Natural killer cell (primary cell): ENCODE measurements around the gene SERPINB4. TPM values are rescaled to one million over a fixed set of nuclear protein-coding genes. Genes with fewer than 3 reads are reported as not detected.

Experiments used
- ATAC-seq, 3 donors: fragments of 150-1000 bp in 2 of 3; fragments of 200-7000 bp in 1 of 3; cut with Tn5 transposase; 1 replicate in 1 of 3; 2 replicates in 2 of 3; pipeline ENCODE4 v1.10.0; 2021; ENCODE audit warnings: mild to moderate bottlenecking in 2 of 3, moderate library complexity in 2 of 3
- DNase-seq, 2 donors: peaks; one replicate each; pipeline versions ENCODE4 v3.0.0 to v3.0.0-alpha.2; 2013 to 2021; ENCODE audit warnings: mixed read lengths in 1 of 2
- H3K27ac ChIP-seq: one replicate; pipeline ENCODE4 v1.5.1; 2013; ENCODE audit warnings: mild to moderate bottlenecking, low read length
- H3K27me3 ChIP-seq: one replicate; pipeline ENCODE4 v1.6.1; 2013; ENCODE audit warnings: low read length; ENCODE audit not compliant: control insufficient read depth, insufficient read depth
- H3K36me3 ChIP-seq: one replicate; pipeline ENCODE4 v1.6.1; 2013; ENCODE audit warnings: low read length; ENCODE audit not compliant: control insufficient read depth, insufficient read depth
- H3K4me1 ChIP-seq: one replicate; pipeline ENCODE4 v1.6.1; 2013; ENCODE audit warnings: low read length; ENCODE audit not compliant: control insufficient read depth, insufficient read depth
- H3K4me3 ChIP-seq: one replicate; pipeline ENCODE4 v1.5.1; 2013; ENCODE audit warnings: low read length
- H3K9me3 ChIP-seq: one replicate; pipeline ENCODE4 v1.6.1; 2013; ENCODE audit warnings: low read length; ENCODE audit not compliant: control insufficient read depth, insufficient read depth
- H3K27ac Mint-ChIP-seq, 2 donors: one replicate each; pipeline ENCODE4 v1.8.0; 2022; ENCODE audit warnings: mild to moderate bottlenecking in 2 of 2, mixed read lengths in 2 of 2, moderate library complexity in 1 of 2
- H3K27me3 Mint-ChIP-seq, 2 donors: one replicate each; pipeline ENCODE4 v1.8.0; 2022; ENCODE audit warnings: low read depth in 2 of 2, mixed read lengths in 2 of 2
- H3K36me3 Mint-ChIP-seq: one replicate; pipeline ENCODE4 v1.8.0; 2022; ENCODE audit warnings: mixed read lengths
- H3K4me1 Mint-ChIP-seq, 2 donors: one replicate each; pipeline ENCODE4 v1.8.0; 2022; ENCODE audit warnings: mixed read lengths in 2 of 2
- H3K4me3 Mint-ChIP-seq: one replicate; pipeline ENCODE4 v1.8.0; 2022; ENCODE audit warnings: mild to moderate bottlenecking, moderate library complexity, mixed read lengths
- H3K9me3 Mint-ChIP-seq, 2 donors: one replicate each; pipeline ENCODE4 v1.8.0; 2022; ENCODE audit warnings: mixed read lengths in 2 of 2
- WGBS: methylation state at CpG from one replicate; pipeline ENCODE4 v1.1.7; 2013; ENCODE audit warnings: missing lambda C conversion rate; ENCODE audit not compliant: insufficient coverage; 5-methylcytosine and 5-hydroxymethylcytosine counted together
- intact Hi-C: fragments of 100-400 bp; cut with micrococcal nuclease; formaldehyde crosslinking; loops from one replicate; pipeline ENCODE4 v1.14.2; 2022
- total RNA-seq, 4 donors: library from RNA; stranded (reverse); fragments of 120-200 nt in 1 of 4; gene quantifications; one replicate each; pipeline versions ENCODE4 v1.2.3 to v1.2.4, GENCODE V29; 2013 to 2022
- TF ChIP-seq, protein P1 (sequence below): fragments of 200-600 bp; IDR thresholded peaks from one replicate; pipeline ENCODE4 v1.8.0; 2022; ENCODE audit warnings: antibody characterized with exemption

SERPINB4 gene
- total RNA-seq, 3 donors from 2014 or later (not counting 1 experiment from before 2014, with no cell fraction given) = not detected

DNA sequence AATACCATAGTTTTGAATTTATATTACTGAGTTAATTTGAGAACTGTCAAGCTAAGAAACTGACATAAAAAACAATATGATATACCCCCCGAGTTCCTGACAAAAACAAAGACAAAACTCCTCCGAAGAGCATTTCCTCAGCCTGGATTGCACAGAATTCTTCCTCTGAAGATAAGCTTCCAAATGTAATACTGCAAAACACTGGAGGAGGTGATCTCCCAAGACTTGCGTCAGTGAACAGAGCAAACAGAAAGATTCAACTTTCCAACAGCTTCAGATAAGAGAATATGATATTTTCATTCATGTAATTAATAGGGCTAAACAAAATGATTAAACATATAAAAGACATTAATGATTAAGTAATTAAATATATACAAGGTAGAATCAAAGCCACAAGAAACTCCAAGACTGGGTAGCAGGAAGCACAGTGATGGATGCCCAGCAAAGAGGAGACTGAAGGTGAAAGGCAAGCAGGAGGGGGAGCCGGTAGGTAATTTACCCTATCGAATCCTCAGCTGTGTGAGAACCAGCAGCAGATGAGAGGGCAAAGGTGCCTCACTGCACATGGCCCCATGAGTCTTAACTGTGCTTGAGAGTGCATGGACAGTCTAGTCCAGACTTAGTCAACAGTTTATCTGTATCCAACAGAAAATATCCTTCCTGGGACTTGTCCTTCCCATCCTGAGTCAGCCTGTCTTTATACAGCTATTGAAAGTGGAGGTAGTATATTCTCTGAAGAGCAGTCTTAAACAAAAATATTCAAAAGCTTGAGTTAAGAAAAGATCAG is 36.0 kb upstream of the SERPINB4 start:
- Histone ChIP-seq H3K27ac (no peak overlapping the region), H3K4me1 (no peaks in the 10 kb centered on the region), H3K36me3 (no peaks in the 10 kb centered on the region), H3K4me3 (no peak overlapping the region), H3K9me3 (no peaks in the 10 kb centered on the region), H3K27me3 (no peaks in the 10 kb centered on the region)
- H3K36me3 Mint-ChIP-seq = no peaks in the 10 kb centered on the region
- H3K4me3 Mint-ChIP-seq = no peak overlapping the region
- ATAC-seq (no peak), DNase-seq (no peak)
- TF ChIP-seq, protein P1, sequence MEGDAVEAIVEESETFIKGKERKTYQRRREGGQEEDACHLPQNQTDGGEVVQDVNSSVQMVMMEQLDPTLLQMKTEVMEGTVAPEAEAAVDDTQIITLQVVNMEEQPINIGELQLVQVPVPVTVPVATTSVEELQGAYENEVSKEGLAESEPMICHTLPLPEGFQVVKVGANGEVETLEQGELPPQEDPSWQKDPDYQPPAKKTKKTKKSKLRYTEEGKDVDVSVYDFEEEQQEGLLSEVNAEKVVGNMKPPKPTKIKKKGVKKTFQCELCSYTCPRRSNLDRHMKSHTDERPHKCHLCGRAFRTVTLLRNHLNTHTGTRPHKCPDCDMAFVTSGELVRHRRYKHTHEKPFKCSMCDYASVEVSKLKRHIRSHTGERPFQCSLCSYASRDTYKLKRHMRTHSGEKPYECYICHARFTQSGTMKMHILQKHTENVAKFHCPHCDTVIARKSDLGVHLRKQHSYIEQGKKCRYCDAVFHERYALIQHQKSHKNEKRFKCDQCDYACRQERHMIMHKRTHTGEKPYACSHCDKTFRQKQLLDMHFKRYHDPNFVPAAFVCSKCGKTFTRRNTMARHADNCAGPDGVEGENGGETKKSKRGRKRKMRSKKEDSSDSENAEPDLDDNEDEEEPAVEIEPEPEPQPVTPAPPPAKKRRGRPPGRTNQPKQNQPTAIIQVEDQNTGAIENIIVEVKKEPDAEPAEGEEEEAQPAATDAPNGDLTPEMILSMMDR = no peak
- H3K4me1 Mint-ChIP-seq = no peaks in the 10 kb centered on the region
- no peak overlapping the region for H3K27ac Mint-ChIP-seq
- 88% methylated on average over 4 of the region's 5 CpGs for WGBS
- intact Hi-C loops = no loop called here
- peaks cover 0 to 5% of the 10 kb centered on the region in 2 donors for H3K27me3 Mint-ChIP-seq
- peaks cover 0 to 8% of the 10 kb centered on the region in 2 donors for H3K9me3 Mint-ChIP-seq

DNA sequence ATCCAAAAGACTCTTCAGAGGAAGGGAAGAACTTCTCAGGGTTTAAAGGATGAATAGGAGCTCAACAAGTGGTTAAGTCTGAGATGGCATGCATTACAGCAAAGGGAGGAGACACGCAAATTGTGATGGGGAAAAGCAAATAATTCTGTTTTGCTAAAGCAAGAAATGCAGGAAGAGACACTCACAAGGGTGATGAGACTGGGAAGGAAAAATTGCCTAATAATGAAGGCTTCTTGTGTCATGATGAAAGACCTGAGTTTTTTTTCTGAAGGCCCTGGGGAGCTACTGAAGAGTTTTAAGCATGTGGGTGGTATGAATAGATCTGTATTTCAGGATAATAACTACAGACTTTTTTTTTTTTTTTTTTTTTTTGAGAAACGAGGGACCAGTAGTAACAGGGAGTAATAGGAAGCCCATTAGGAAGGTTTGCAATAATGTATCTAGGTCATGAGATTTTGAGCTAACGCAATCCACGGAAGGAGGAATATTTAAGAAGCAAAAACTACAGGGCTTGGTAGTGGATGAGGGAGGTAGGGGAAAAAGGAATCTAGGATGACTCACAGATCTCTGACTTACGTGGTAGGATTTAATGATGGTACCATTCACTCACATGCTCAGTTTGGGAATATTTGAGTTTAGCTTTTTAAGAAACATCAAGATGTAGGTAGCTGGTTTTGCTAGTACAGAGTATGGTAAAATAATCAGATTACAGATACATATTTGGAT is 33.6 kb upstream of the SERPINB4 start:
- Histone ChIP-seq H3K9me3 (no peaks in the 10 kb centered on the region), H3K4me3 (no peak overlapping the region), H3K36me3 (no peaks in the 10 kb centered on the region), H3K27me3 (no peaks in the 10 kb centered on the region), H3K27ac (no peak overlapping the region), H3K4me1 (no peaks in the 10 kb centered on the region)
- Mint-ChIP-seq H3K27me3 (peaks cover 0 to 9% of the 10 kb centered on the region in 2 donors), H3K4me3 (no peak overlapping the region), H3K4me1 (no peaks in the 10 kb centered on the region), H3K36me3 (no peaks in the 10 kb centered on the region), H3K27ac (no peak overlapping the region), H3K9me3 (peaks cover 0 to 8% of the 10 kb centered on the region in 2 donors)
- WGBS = 68% methylated on average over 5 of the region's 5 CpGs
- intact Hi-C loops = no loop called here
- ATAC-seq = no peak
- DNase-seq = no peak
- TF ChIP-seq, protein P1 = no peak

DNA sequence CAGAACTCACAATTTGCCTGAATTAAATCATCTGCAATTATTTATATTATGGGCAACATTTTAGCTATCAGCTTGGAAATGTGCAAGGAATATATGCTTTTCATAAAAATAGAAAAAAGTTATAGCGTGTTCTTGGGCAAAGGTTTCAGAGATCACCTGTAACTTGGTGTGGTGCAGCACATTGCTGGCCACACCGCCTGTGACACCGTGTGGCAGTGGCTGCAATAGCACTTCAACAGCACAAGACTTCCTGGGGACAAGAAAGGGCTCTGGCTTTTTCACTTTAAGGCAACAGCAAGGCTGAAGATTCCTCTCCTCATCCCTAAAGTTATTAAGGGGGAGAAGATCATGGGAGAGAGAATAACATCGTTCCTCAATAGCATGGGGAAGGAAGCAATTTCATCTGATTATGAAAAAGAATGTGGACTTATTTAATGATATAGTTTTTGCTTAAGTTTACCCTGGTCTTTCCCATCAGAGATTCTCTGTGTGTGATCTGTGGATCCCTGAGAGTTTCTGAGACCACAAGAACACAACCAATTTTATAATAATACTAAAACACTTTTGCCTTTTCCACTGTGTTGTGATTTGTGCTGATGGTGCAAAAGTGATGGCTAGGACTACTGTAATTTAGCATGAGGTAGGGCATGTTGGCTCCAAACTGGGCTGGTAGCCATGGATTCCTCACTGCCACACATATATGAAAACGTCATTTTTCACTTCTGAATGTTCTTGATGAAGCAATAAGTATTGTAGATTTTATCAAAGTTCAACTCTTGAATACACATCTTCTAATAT is 32.7 kb upstream of the SERPINB4 start:
- Mint-ChIP-seq H3K4me3 (no peak overlapping the region), H3K27ac (no peak overlapping the region), H3K27me3 (peaks cover 0 to 9% of the 10 kb centered on the region in 2 donors), H3K4me1 (no peaks in the 10 kb centered on the region), H3K36me3 (no peaks in the 10 kb centered on the region), H3K9me3 (peaks cover 0 to 8% of the 10 kb centered on the region in 2 donors)
- ATAC-seq = no peak
- H3K27me3 ChIP-seq = no peaks in the 10 kb centered on the region
- intact Hi-C loops = no loop called here
- 37% methylated on average over 4 of the region's 5 CpGs for WGBS
- no peak overlapping the region for H3K27ac ChIP-seq
- no peaks in the 10 kb centered on the region for H3K9me3 ChIP-seq
- H3K36me3 ChIP-seq = no peaks in the 10 kb centered on the region
- TF ChIP-seq, protein P1 = no peak
- DNase-seq = no peak
- H3K4me3 ChIP-seq = no peak overlapping the region
- H3K4me1 ChIP-seq = no peaks in the 10 kb centered on the region
